Stimulated activated CD8-positive, alpha-beta memory T cell treated with anti-CD3 and anti-CD28 coated beads, Interleukin-12 subunit alpha, Interleukin-12 subunit beta, amount 100 ng/mL, for 4 hours (primary cell): ENCODE data around the gene ADIPOR2.

Experiments
- DNase-seq: peaks from one replicate; pipeline ENCODE4 v3.0.0-alpha.2; 2020; ENCODE audit warnings: low read depth

Gene ADIPOR2

GRCh38 chr12:1737652-1738286 is 46.9 kb downstream of the ADIPOR2 start:
- DNase-seq, result no peak

GRCh38 chr12:1738446-1738845 is 47.6 kb downstream of the ADIPOR2 start:
- no peak for DNase-seq

DNA sequence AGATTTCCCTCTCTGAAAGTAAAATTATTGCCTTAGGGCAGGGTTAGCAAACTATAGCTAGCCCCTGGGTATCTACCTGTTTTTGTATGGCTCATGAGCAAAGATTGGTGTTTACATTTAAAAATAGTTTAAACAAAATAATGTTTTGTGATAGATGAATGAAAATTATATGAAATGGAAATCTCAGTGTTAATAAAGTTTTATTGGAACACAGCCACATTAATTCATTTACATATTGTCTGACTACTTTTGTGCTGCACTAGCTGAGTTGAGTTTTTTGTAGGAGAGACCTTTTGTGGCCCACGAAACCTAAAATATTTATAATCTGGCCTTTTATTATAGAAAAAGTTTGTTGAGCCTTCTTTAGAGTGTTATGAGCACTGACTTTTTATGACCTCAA is 48.5 kb downstream of the ADIPOR2 start:
- no peak for DNase-seq

GRCh38 chr12:1740161-1740948 is 49.5 kb downstream of the ADIPOR2 start:
- no peak for DNase-seq

DNA sequence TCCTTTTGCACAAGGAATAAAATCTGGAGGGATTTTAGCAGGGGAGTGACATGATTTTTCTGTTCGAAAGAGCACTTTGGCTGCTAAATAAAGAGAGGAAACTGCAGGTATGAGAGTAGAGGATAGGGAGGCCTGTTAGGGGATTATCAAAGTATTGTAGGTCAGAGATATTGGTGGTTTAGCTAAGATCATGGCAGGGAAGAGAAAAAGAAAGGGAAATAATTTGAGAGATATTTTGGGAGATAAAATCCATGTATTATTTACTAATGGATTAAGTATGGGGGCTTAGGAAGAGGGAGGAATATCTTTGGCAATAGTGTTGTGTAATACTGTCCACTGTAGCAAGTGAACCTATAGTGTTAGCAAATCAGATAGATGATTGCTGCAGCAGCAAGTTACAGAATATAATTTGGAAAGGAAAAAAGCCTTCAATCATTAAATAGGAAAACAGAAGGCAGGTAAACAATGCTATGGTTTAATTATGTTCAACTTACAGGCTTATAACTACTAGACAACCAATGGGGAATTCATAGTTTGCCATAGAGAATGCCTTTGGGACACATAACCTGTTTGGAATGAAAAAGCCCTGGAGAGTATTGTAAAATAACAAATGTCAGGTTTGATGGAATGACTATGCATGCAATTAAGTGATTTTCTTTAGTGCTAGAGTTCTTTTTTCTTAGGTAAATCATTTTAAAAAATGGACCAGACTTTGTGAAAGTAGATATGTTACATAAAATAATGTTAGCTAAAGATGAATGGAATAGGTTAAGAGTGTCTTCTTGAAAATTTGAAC is 50.5 kb downstream of the ADIPOR2 start:
- no peak for DNase-seq

DNA sequence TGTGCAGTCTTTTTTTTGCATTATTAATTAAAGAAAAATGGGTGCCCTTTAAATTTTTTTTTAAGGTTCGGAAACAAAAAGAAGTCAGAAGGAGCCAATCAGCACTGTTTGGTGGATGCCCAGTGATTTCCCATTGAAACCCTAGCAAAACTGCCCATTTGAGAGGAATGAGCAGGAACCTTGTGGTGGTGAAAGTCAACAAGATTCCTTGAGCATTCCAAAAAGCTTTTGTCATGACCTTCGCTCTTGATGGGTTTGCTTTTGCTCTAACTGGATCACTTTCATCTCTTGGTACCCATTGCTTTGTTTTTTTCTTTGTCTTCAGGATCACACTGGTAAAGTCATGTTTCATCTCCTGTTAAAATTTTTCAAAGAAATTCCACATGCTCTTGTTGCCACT is 54.1 kb downstream of the ADIPOR2 start:
- no peak for DNase-seq

DNA sequence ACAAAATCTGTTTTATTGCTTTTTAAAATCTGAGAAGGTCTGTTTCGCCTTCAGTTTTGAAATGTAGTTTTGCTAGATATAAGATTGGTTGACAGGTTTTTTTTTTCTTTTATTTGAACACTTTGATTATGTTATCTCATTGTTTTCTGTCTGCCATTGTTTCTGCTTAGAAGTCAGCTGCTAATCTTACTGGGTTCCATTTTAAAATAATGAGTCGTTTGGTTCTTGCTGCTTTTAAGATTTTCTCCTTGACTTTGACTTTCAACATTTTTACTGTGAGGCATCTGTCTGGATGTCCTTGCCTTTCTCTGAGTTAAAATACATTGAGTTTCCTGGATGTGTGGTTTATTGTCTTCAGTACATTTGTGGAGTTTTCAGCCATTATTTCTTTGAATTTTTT is 56.7 kb downstream of the ADIPOR2 start:
- DNase-seq, result no peak

GRCh38 chr12:1749019-1749418 is 58.1 kb downstream of the ADIPOR2 start:
- no peak for DNase-seq

DNA sequence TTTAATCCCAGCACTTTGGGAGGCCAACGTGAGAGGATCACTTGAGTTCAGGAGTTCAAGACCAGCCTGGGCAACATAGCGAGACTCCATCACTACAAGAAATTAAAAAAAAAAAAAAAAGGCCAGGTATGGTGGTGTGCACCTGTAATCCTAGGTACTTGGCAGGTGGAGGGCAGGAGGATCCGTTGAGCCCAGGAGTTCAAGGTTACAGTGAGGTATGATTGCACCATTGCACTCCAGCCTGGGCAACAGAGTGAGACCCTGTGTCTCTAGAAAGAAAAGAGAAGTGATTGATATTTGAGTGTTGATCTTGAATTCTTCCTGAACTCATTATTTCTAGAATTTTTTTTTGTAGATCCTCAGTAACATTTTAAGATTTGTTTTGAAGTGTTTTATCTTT is 59.4 kb downstream of the ADIPOR2 start:
- DNase-seq, result no peak

DNA sequence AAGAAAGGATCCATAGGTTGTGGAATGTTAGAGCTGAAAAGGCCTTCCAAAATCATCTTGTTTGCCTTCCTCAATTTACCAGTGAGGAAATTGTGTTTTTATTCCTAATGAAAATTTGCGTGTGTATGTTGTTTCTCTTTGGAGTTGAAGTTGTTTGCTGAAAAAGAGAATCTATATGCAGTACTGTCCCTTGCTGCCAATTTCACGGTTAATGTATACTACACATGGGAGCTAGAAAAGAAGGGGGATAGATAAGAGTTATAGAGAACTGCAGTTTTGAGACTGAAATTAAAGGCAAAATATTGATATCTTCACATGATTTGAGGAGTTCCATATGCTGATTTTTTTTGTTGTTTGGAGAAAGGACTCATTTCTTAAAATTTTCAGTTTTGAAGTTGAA is 67.5 kb downstream of the ADIPOR2 start:
- no peak for DNase-seq

- no peak for DNase-seq
These were observed 68.0 kb downstream of the ADIPOR2 start for GRCh38 chr12:1758887-1759286.

DNA sequence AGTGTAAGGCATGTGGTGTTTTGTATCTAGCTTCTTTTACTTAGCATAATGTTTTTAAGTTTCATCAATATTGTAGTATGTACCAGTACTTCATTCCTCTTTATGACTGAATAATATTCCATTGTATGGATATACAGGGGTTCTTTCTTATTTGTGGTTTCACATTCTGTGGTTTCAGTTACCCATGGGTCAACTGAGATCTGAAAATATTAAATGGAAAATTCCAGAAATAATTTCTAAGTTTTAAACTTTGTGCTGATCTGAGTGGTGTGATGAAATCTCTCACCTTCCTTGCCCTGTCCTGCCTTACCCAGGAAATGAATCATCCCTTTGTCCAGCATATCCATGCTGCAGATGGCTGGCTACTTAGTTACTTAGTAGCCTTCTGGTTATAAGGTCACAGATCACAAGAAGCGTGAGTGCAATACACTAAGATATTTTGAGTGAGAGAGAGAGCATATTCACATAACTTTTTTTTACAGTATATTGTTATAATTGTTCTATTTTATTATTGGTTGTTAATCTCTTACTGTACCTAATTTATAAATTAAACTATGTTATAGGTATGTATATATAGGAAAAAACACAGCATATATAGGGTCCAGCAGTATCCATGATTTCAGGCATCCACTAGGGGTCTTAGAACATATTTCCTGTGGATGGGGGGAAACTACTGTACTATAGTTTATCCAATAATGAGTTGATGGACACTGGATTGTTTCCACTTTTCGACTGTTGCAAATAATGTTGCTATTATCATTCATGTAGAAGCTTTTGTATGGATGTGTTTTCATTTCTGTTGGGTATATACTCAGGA is 69.9 kb downstream of the ADIPOR2 start:
- DNase-seq, result no peak

- no peak for DNase-seq
These were observed 71.0 kb downstream of the ADIPOR2 start for GRCh38 chr12:1761857-1762256.

GRCh38 chr12:1763153-1763552 is 72.3 kb downstream of the ADIPOR2 start:
- no peak for DNase-seq

DNA sequence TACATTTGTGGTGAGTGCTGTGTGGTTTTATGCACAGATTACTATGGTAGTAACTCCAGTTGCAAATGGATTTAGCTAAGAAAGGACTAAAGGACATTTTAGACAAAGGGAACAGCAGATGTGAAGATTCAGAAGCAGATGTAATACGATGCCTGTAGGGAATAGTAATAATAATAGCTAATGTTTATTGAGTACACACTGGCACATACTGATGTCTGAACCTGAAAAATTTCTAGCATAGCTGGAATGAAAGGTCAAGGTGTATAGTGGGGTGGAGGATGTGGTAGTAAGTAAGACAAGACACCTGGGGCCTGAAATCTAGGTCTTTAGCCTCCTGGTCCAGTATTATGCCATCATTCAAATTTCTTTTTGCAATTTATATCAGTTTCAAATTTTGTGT is 75.2 kb downstream of the ADIPOR2 start:
- no peak for DNase-seq

GRCh38 chr12:1767407-1768090 is 76.7 kb downstream of the ADIPOR2 start:
- no peak for DNase-seq

DNA sequence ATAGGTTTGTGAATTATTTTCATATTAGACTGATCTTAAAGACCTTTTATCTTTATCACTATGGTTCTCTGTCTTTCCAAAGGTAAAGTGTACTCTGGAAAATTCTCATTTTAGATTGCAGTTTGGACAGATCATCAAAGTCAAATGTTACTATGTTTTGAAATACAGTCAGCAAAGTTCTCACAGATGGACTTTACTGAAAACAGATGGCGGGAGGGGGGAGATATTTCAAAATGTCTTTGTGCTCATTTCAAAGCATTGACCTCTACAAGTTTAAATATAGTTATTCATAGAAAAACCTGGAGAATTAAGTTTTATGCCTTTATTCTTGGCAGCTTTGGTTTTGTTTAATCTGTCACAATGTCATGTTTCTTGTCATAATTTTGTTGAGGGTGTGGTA is 77.7 kb downstream of the ADIPOR2 start:
- no peak for DNase-seq

GRCh38 chr12:1769809-1770494 is 79.1 kb downstream of the ADIPOR2 start:
- DNase-seq, result no peak

GRCh38 chr12:1773937-1774655 is 83.2 kb downstream of the ADIPOR2 start:
- DNase-seq, result no peak
